AG09309 (cell line): ENCODE results near the gene MAPK6.
"Not testable (repeated sequence)": the region's sequence is repeated elsewhere in the genome, so short reads cannot be mapped to it uniquely, and the experiment has no call there.

ENCODE experiments used
- DNase-seq: peaks from one replicate; pipeline ENCODE4 v3.0.0-alpha.2; 2010; ENCODE audit warnings: low read depth
- H3K4me3 ChIP-seq: 2 replicates; pipeline ENCODE4 v1.5.1; 2011; ENCODE audit warnings: mild to moderate bottlenecking, low read depth, low read length, moderate library complexity; ENCODE audit not compliant: control insufficient read depth
- CTCF ChIP-seq: IDR thresholded peaks from 2 replicates; pipeline ENCODE4 v1.5.1; 2011; ENCODE audit warnings: mild to moderate bottlenecking, low read depth, low read length, inconsistent platforms; ENCODE audit not compliant: insufficient read depth, control insufficient read depth; ENCODE audit errors: missing control alignments

The MAPK6 gene

GRCh38 chr15:52042051-52042851 is 23.2 kb downstream of the MAPK6 start:
- no peak for DNase-seq
- no peak for TF ChIP-seq CTCF
- H3K4me3 ChIP-seq: no peak overlapping the region

GRCh38 chr15:52045795-52046298 is 26.8 kb downstream of the MAPK6 start:
- not testable (repeated sequence) for H3K4me3 ChIP-seq, DNase-seq

GRCh38 chr15:52046552-52046951 is 27.5 kb downstream of the MAPK6 start:
- H3K4me3 ChIP-seq, DNase-seq: not testable (repeated sequence)

- H3K4me3 ChIP-seq: no peak overlapping the region
- no peak for TF ChIP-seq CTCF
- DNase-seq: no peak
Observed at GRCh38 chr15:52050416-52050815, 31.4 kb downstream of the MAPK6 start.

GRCh38 chr15:52052066-52052935 is 33.3 kb downstream of the MAPK6 start:
- DNase-seq: no peak
- no peak for TF ChIP-seq CTCF
- H3K4me3 ChIP-seq: no peak overlapping the region

GRCh38 chr15:52054381-52054780 is 35.4 kb downstream of the MAPK6 start:
- TF ChIP-seq CTCF: no peak
- no peak overlapping the region for H3K4me3 ChIP-seq
- no peak for DNase-seq

GRCh38 chr15:52054858-52055257 is 35.8 kb downstream of the MAPK6 start:
- not testable (repeated sequence) for DNase-seq, H3K4me3 ChIP-seq

- no peak for DNase-seq
- H3K4me3 ChIP-seq: no peak overlapping the region
- TF ChIP-seq CTCF: no peak
Observed at GRCh38 chr15:52056001-52056400, 37.0 kb downstream of the MAPK6 start.
